Activated B cell treated with CpG ODN at 0.5 μM for 24 hours (primary cell): ENCODE measurements around the gene TMEM181. TPM values are rescaled to one million over a fixed set of nuclear protein-coding genes. Genes with fewer than 3 reads are reported as not detected.

ENCODE experiments used
- ATAC-seq: fragments of 200-7000 bp; cut with Tn5 transposase; one replicate; pipeline ENCODE4 v1.10.0; 2021; ENCODE audit warnings: low read depth, mild to moderate bottlenecking, moderate library complexity
- CTCF ChIA-PET: fragments of 350-600 bp; sonication (Branson Sonifier 250); formaldehyde crosslinking; loops from one replicate; lab custom pipeline; 2021; ENCODE audit warnings: antibody characterized with exemption; lab: Charles Lee
- POLR2A ChIA-PET: fragments of 350-600 bp; sonication (Branson Sonifier 250); formaldehyde crosslinking; loops from one replicate; lab custom pipeline; 2021; ENCODE audit warnings: antibody characterized with exemption; lab: Charles Lee
- DNase-seq: peaks from one replicate; pipeline ENCODE4 v3.0.0; 2022
- H3K27ac Mint-ChIP-seq: one replicate; pipeline ENCODE4 v1.8.0; 2020; ENCODE audit warnings: mixed read lengths
- H3K27me3 Mint-ChIP-seq: one replicate; pipeline ENCODE4 v1.8.0; 2021; ENCODE audit warnings: mixed read lengths
- H3K36me3 Mint-ChIP-seq: one replicate; pipeline ENCODE4 v1.8.0; 2021; ENCODE audit warnings: low read depth, mixed read lengths
- H3K4me1 Mint-ChIP-seq: one replicate; pipeline ENCODE4 v1.8.0; 2021; ENCODE audit warnings: mixed read lengths
- H3K4me3 Mint-ChIP-seq: one replicate; pipeline ENCODE4 v1.8.0; 2020; ENCODE audit warnings: mild to moderate bottlenecking, mixed read lengths
- H3K9me3 Mint-ChIP-seq: one replicate; pipeline ENCODE4 v1.8.0; 2020; ENCODE audit warnings: mixed read lengths
- CTCF ChIP-seq: fragments of 200-600 bp; IDR thresholded peaks from one replicate; pipeline ENCODE4 v1.8.0; 2022; ENCODE audit warnings: antibody characterized with exemption, mild to moderate bottlenecking
- intact Hi-C: fragments of 100-400 bp; cut with micrococcal nuclease; formaldehyde crosslinking; loops from one replicate; pipeline ENCODE4 v1.15.1; 2024
- total RNA-seq: library from RNA; stranded (reverse); gene quantifications from 2 replicates; pipeline ENCODE4 v1.2.3, GENCODE V29; 2022

TMEM181 gene
- total RNA-seq, 1 donor from 2014 or later: 8.8 TPM

DNA sequence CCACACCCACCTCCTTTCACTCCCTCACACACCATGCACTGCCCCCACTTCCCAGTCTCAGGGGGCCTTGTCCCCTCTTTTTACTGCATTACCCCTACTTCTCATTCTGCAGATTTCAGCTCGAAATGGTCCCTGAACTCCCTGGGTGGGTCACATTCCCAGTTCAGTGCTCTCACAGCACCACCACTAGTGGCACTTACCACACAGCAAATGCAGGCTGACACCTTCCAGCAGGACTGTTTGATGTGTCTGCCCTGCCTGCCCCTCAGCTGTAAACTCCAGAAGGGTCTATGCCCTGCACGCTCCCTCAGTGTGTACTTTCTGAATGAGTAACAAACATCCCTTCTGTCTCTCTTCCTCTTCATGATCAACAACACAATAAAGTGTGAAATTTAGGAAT, 80.6 kb downstream of the TMEM181 start:
- TF ChIP-seq CTCF: no peak
- Mint-ChIP-seq H3K4me3 (no peak overlapping the region), H3K36me3 (peaks cover 51% of the 10 kb centered on the region), H3K9me3 (no peaks in the 10 kb centered on the region), H3K27ac (no peak overlapping the region), H3K4me1 (peaks cover 38% of the 10 kb centered on the region), H3K27me3 (no peaks in the 10 kb centered on the region)
- DNase-seq: no peak
- CTCF ChIA-PET: no interaction called here
- intact Hi-C loops: loop anchor here (5.0 kb wide), 1 partner anchor 1618 kb away; no protein-coding TSS in a partner anchor
- no peak for ATAC-seq
- POLR2A ChIA-PET: interaction anchor here (0.9 kb wide), 1 partner anchor 19 kb away, joined by 3 read pairs; no protein-coding TSS in a partner anchor

GRCh38 chr6:158642097-158642601, 82.3 kb downstream of the TMEM181 start:
- ATAC-seq (no peak), DNase-seq (no peak)
- peaks cover 41% of the 10 kb centered on the region for H3K4me1 Mint-ChIP-seq
- H3K27me3 Mint-ChIP-seq: no peaks in the 10 kb centered on the region
- H3K27ac Mint-ChIP-seq: no peak overlapping the region
- CTCF ChIA-PET: no interaction called here
- intact Hi-C loops: loop anchor here (5.0 kb wide), 1 partner anchor 1620 kb away; no protein-coding TSS in a partner anchor
- POLR2A ChIA-PET: interaction anchor here (0.6 kb wide), 1 partner anchor 36 kb away, joined by 4 read pairs; no protein-coding TSS in a partner anchor
- no peak for TF ChIP-seq CTCF
- no peak overlapping the region for H3K4me3 Mint-ChIP-seq
- H3K9me3 Mint-ChIP-seq: no peaks in the 10 kb centered on the region
- peaks cover 36% of the 10 kb centered on the region for H3K36me3 Mint-ChIP-seq

DNA sequence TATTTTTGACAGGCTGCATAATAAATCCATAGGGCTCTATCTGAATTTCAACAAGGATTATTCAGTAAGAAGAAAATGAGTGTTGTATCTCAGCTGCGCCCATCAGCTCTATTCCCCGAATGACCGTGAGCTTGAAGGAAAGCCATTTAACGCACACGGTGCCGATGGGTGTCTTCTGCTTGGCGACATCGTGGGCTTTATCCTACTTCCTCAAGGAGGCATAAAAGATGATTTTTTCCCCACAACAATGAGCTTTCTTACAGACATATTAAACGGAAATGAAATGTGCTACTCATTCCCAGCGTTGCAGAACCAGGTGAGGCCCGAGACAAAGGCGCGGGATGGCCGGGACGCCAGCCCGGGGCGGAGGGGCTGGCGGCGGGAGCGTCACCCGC, 83.9 kb downstream of the TMEM181 start:
- peak overlapping the region; percentile 95 for H3K4me3 Mint-ChIP-seq
- H3K36me3 Mint-ChIP-seq: peaks cover 25% of the 10 kb centered on the region
- DNase-seq (no peak), ATAC-seq (no peak)
- no peaks in the 10 kb centered on the region for H3K27me3 Mint-ChIP-seq
- no peaks in the 10 kb centered on the region for H3K9me3 Mint-ChIP-seq
- no peak for TF ChIP-seq CTCF
- ChIA-PET CTCF (interaction anchor here (0.9 to 1.3 kb wide), 4 partner anchors 18 to 423 kb away, joined by 3 to 4 read pairs (median 4); no protein-coding TSS in a partner anchor), POLR2A (interaction anchor here (0.6 to 2.1 kb wide), 9 partner anchors 9 to 463 kb away, joined by 3 to 9 read pairs (median 4); no protein-coding TSS in a partner anchor)
- peaks cover 45% of the 10 kb centered on the region for H3K4me1 Mint-ChIP-seq
- intact Hi-C loops: loop anchor here (1.0 to 5.0 kb wide), 3 partner anchors 47 to 1622 kb away; partner anchors contain the start of gene TMEM181
- peak overlapping the region; percentile 85 for H3K27ac Mint-ChIP-seq

GRCh38 chr6:158644231-158645063, 84.6 kb downstream of the TMEM181 start, which contains the start of gene DYNLT1:
Gene DYNLT1 (minus strand): TSS chr6:158644743. CDS start chr6:158644708, 35 bp downstream.
- intact Hi-C loops: loop anchor here (1.0 to 5.0 kb wide), 7 partner anchors 47 to 1622 kb away; partner anchors contain the start of genes EZR, GTF2H5, SERAC1 and TMEM181
- TF ChIP-seq CTCF: no peak
- ATAC-seq: peak; percentile 68
- CTCF ChIA-PET: interaction anchor here (0.8 to 1.3 kb wide), 5 partner anchors 18 to 424 kb away, joined by 3 to 4 read pairs (median 3); no protein-coding TSS in a partner anchor
- Mint-ChIP-seq H3K27me3 (no peaks in the 10 kb centered on the region), H3K4me1 (peaks cover 52% of the 10 kb centered on the region), H3K27ac (peak within 1 kb of the TSS; percentile 85), H3K9me3 (no peaks in the 10 kb centered on the region), H3K4me3 (peak within 1 kb of the TSS; percentile 95), H3K36me3 (peaks cover 22% of the 10 kb centered on the region)
- DNase-seq: peak; percentile 97
- POLR2A ChIA-PET: interaction anchor here (0.6 to 2.1 kb wide), 11 partner anchors 9 to 1270 kb away, joined by 3 to 9 read pairs (median 4); no protein-coding TSS in a partner anchor
